ENCODE data around the gene JAM3.

- no peak for TF ChIP-seq POLR2AphosphoS5 (IDR thresholded peaks at IDR 0.05)
- no peak for TF ChIP-seq CTCF (IDR thresholded peaks at IDR 0.05; ENCODE audit: poor library complexity, severe bottlenecking)
- no peak for TF ChIP-seq TAF1 (IDR thresholded peaks at IDR 0.05; ENCODE audit: low read depth)
- no peak for TF ChIP-seq EZH2 (IDR thresholded peaks at IDR 0.05; ENCODE audit: borderline replicate concordance, insufficient read depth, low read length, poor library complexity, severe bottlenecking)
Observed at GRCh38 chr11:134157451-134157850, 88.6 kb downstream of the JAM3 start.
